ENCODE data around the gene METRN.
"Not testable (repeated sequence)": the region's sequence is repeated elsewhere in the genome, so short reads cannot be mapped to it uniquely, and the experiment has no call there.

Gene METRN

GRCh38 chr16:740459-740763 is 25.5 kb downstream of the METRN start:
- H3K27ac ChIP-seq, result peak overlapping the region; percentile 36
- peak overlapping the region; percentile 81 for H3K4me3 ChIP-seq (ENCODE audit: low read depth, low read length)
- H3K4me1 ChIP-seq, result peaks cover 2% of the 10 kb centered on the region
- H3K27me3 ChIP-seq (ENCODE audit: control insufficient read depth, insufficient read depth, low read length), result no peaks in the 10 kb centered on the region
- H2AFZ ChIP-seq, result peak overlapping the region; percentile 73
- no peak for TF ChIP-seq CTCF (IDR thresholded peaks at IDR 0.05)
- H3K4me2 ChIP-seq (ENCODE audit: low read length), result peak overlapping the region; percentile 94
- H3K9me3 ChIP-seq (ENCODE audit: control insufficient read depth, low read length), result no peaks in the 10 kb centered on the region
- peaks cover 4% of the 10 kb centered on the region for H3K79me2 ChIP-seq
- no peaks in the 10 kb centered on the region for H3K36me3 ChIP-seq (ENCODE audit: control insufficient read depth, insufficient read depth, low read length)
- H3K9ac ChIP-seq, result peak overlapping the region; percentile 70

DNA sequence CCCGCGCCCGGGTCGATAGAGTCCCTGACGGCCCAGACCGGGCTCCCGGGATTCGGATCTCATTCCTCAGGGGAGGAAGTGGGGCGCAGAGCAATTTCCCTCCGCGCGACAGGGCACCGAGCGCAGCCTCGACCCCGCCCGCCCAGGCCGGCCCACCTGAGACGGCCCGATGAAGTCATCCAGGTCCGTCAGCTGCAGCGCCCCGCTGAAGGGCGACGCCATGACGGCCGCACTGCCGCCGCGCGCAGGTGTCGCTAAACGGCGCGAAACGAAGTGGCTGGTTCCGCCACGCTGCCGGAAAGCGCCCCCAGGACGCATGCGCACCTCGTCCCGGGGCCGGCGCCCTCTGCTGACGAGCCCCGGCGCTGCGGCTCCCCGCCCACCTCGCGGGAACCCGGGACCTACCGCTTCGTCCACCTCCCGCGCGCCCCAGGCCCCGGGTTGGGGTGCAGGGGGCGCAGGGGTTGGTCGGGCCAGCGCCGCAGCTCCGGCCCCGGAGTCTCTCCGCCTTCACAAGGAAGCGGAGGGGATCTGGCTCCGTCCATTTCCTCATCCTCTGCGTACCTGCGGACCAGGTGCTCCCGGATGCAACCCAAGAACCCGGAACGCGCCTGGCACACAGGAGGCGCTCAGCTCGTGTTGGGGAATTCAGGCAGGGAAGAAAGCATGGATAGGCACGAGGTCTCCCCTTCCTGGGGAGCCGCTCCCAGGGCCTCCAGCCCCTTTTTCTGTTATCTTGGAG is 26.0 kb downstream of the METRN start, which contains the start of gene CIAO3:
Gene CIAO3 (minus strand): TSS at position 234 of the 742 bp plus-strand sequence. CDS start 12 bp downstream, at position 222.
- peak within 1 kb of the TSS; percentile 81 for H3K4me3 ChIP-seq (ENCODE audit: low read depth, low read length)
- peaks cover 2% of the 10 kb centered on the region for H3K4me1 ChIP-seq
- H3K27me3 ChIP-seq (ENCODE audit: control insufficient read depth, insufficient read depth, low read length), result no peaks in the 10 kb centered on the region
- H3K9me3 ChIP-seq (ENCODE audit: control insufficient read depth, low read length), result no peaks in the 10 kb centered on the region
- H2AFZ ChIP-seq, result peak within 1 kb of the TSS; percentile 73
- H3K4me2 ChIP-seq (ENCODE audit: low read length), result peak within 1 kb of the TSS; percentile 98
- peak; percentile 98 for TF ChIP-seq CTCF (IDR thresholded peaks at IDR 0.05)
- H3K9ac ChIP-seq, result peak within 1 kb of the TSS; percentile 70
- no peaks in the 10 kb centered on the region for H3K36me3 ChIP-seq (ENCODE audit: control insufficient read depth, insufficient read depth, low read length)
- peak within 1 kb of the TSS; percentile 36 for H3K27ac ChIP-seq
- peaks cover 4% of the 10 kb centered on the region for H3K79me2 ChIP-seq

GRCh38 chr16:741986-742629 is 27.2 kb downstream of the METRN start:
- H3K79me2 ChIP-seq, result peaks cover 4% of the 10 kb centered on the region
- peaks cover 2% of the 10 kb centered on the region for H3K4me1 ChIP-seq
- no peaks in the 10 kb centered on the region for H3K36me3 ChIP-seq (ENCODE audit: control insufficient read depth, insufficient read depth, low read length)
- no peak overlapping the region for H3K4me2 ChIP-seq (ENCODE audit: low read length)
- H3K4me3 ChIP-seq (ENCODE audit: low read depth, low read length), result no peak overlapping the region
- H2AFZ ChIP-seq, result no peak overlapping the region
- no peaks in the 10 kb centered on the region for H3K27me3 ChIP-seq (ENCODE audit: control insufficient read depth, insufficient read depth, low read length)
- H3K9ac ChIP-seq, result no peak overlapping the region
- no peak for TF ChIP-seq CTCF (IDR thresholded peaks at IDR 0.05)
- no peak overlapping the region for H3K27ac ChIP-seq
- no peaks in the 10 kb centered on the region for H3K9me3 ChIP-seq (ENCODE audit: control insufficient read depth, low read length)

GRCh38 chr16:742894-743293 is 28.0 kb downstream of the METRN start:
- H3K4me3 ChIP-seq (ENCODE audit: low read depth, low read length); H3K4me2 ChIP-seq (ENCODE audit: low read length); H3K27me3 ChIP-seq (ENCODE audit: control insufficient read depth, insufficient read depth, low read length); H3K9ac ChIP-seq; H3K27ac ChIP-seq; H3K36me3 ChIP-seq (ENCODE audit: control insufficient read depth, insufficient read depth, low read length); H3K4me1 ChIP-seq; H3K9me3 ChIP-seq (ENCODE audit: control insufficient read depth, low read length); H3K79me2 ChIP-seq; H2AFZ ChIP-seq: not testable (repeated sequence)

GRCh38 chr16:743794-744500 is 29.0 kb downstream of the METRN start:
- Histone ChIP-seq H3K4me1 (peaks cover 2% of the 10 kb centered on the region), H2AFZ (no peak overlapping the region), H3K9me3 (ENCODE audit: control insufficient read depth, low read length) (no peaks in the 10 kb centered on the region), H3K4me2 (ENCODE audit: low read length) (no peak overlapping the region), H3K27me3 (ENCODE audit: control insufficient read depth, insufficient read depth, low read length) (no peaks in the 10 kb centered on the region), H3K36me3 (ENCODE audit: control insufficient read depth, insufficient read depth, low read length) (no peaks in the 10 kb centered on the region), H3K27ac (no peak overlapping the region), H3K9ac (no peak overlapping the region), H3K4me3 (ENCODE audit: low read depth, low read length) (no peak overlapping the region), H3K79me2 (peaks cover 4% of the 10 kb centered on the region)
- TF ChIP-seq CTCF (IDR thresholded peaks at IDR 0.05), result no peak
